22Rv1 (cell line): Measurements from ENCODE around the gene ABCC8.

ENCODE experiments used
- H3K27ac ChIP-seq: fragments of 450-650 bp; 2 replicates; pipeline ENCODE4 v1.5.1; 2017
- ZFX ChIP-seq: fragments of 450-650 bp; IDR thresholded peaks from 2 replicates; pipeline ENCODE4 v1.6.1; 2017; ENCODE audit warnings: antibody characterized with exemption, borderline replicate concordance
- TF ChIP-seq, protein P1 (sequence below): fragments of 450-650 bp; IDR thresholded peaks from 2 replicates; pipeline ENCODE4 v1.5.1; 2017; ENCODE audit warnings: mild to moderate bottlenecking

ABCC8 gene

GRCh38 chr11:17394743-17395390 lies 81.8 kb downstream of the ABCC8 start:
- no peak overlapping the region for H3K27ac ChIP-seq
- TF ChIP-seq ZFX = no peak
- TF ChIP-seq, protein P1, sequence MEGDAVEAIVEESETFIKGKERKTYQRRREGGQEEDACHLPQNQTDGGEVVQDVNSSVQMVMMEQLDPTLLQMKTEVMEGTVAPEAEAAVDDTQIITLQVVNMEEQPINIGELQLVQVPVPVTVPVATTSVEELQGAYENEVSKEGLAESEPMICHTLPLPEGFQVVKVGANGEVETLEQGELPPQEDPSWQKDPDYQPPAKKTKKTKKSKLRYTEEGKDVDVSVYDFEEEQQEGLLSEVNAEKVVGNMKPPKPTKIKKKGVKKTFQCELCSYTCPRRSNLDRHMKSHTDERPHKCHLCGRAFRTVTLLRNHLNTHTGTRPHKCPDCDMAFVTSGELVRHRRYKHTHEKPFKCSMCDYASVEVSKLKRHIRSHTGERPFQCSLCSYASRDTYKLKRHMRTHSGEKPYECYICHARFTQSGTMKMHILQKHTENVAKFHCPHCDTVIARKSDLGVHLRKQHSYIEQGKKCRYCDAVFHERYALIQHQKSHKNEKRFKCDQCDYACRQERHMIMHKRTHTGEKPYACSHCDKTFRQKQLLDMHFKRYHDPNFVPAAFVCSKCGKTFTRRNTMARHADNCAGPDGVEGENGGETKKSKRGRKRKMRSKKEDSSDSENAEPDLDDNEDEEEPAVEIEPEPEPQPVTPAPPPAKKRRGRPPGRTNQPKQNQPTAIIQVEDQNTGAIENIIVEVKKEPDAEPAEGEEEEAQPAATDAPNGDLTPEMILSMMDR = no peak

DNA sequence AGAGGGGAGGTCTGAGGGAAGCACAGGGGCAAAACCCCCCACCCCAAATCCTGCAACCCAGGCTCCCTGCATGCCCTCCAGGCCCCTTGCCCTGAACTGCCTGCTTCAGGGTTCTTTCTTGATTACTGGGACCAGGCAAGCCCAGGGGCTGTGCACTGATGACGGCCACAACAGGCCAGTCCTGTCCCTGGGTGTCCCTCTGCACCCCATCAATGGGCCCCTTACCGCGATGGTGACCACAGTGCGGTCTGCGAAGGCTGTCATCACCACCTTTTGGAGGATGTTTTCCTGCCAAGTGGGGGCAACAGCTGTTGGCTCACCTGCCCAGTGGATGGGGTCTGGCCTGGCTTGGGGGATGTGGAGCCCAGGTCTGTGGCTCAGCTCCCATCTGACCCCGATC lies 83.2 kb downstream of the ABCC8 start:
- TF ChIP-seq ZFX = no peak
- TF ChIP-seq, protein P1 = no peak
- no peak overlapping the region for H3K27ac ChIP-seq

- no peak overlapping the region for H3K27ac ChIP-seq
- no peak for TF ChIP-seq ZFX
- TF ChIP-seq, protein P1 = no peak
Observed at GRCh38 chr11:17392872-17393271, 83.8 kb downstream of the ABCC8 start.

DNA sequence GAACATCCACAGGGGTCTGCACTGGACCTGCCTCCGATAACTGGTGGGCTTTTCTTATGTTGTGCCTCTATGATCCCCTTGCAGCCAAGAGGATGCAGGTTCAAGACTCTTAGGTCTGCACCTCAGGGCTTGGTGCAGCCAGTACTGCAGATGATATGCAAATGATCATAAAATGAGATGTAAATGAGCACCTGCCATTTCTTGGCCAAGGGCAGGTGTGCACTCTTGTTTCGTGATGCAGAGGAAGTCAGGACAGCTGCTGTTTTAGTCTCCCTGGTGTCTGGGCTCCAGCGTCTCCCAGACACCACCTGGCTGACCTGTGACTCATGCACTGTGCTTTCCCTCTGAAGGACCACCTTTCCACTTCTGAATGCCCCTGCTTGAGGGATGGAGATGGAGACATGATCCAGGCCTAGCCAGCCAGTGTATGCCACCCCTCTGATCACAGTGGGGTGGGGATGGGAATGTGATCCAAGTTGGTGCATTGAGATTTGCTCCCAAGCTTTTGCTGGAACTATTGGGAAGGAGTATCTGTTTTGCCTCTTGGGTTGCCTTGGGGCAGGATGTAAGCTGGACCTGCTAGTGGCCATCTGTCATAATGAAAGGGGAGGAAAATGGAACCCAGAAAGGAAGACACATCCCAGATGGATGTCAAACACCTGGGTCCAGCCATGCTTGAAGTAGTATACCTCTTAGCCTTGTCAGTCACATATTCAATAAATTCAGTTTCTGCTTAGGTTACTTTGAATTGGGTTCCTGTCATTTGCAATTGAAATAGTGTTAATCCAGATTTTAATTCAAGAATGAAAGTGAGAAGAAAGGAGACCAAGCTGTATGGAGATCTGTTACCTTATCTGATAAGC lies 84.9 kb downstream of the ABCC8 start:
- TF ChIP-seq, protein P1 = no peak
- no peak for TF ChIP-seq ZFX
- H3K27ac ChIP-seq = no peak overlapping the region

DNA sequence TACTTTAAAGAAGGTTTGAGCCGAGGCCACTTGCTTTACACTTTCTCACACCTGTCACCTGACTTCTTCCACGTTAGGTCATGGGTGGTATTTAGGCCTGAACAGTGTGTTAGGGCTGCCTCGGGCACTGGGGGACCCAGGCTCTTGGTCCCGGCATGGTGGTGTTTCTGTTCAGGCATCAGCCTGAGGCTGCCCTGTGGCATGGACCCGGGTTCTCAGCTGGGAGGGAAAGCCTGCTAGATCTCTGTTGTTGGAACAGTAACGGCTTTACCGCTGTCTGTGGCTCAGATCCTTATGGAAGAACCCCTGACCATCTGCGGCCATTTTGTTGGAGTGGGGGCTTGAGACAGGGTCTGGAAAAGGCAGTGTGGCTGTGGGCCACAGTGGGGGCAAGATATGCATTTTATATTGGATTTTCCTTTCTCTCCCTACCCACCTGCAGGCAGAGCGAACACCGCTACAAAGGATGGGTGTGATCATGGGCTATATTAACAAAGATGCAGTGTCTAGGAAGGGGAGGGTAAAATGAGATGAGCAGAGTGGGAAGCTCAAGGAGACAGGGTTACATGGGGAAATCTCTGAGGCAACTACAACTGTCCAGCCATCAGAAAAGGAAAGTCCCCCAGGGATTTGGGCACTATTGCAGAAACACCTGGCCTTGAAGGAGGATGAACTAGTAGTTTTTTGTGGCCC lies 86.5 kb downstream of the ABCC8 start:
- no peak for TF ChIP-seq ZFX
- TF ChIP-seq, protein P1 = no peak
- peak overlapping the region; percentile 54 for H3K27ac ChIP-seq

- peak overlapping the region; percentile 54 for H3K27ac ChIP-seq
- TF ChIP-seq, protein P1 = peak; percentile 92
- no peak for TF ChIP-seq ZFX
Observed at GRCh38 chr11:17389211-17389956, 87.3 kb downstream of the ABCC8 start.
